ENCODE results near the gene SRF.
"Not testable (repeated sequence)": the region's sequence is repeated elsewhere in the genome, so short reads cannot be mapped to it uniquely, and the experiment has no call there.

SRF gene
- 66.8 to 134 (median 82.8) reads per million in 3 experiments for total RNA-seq

DNA sequence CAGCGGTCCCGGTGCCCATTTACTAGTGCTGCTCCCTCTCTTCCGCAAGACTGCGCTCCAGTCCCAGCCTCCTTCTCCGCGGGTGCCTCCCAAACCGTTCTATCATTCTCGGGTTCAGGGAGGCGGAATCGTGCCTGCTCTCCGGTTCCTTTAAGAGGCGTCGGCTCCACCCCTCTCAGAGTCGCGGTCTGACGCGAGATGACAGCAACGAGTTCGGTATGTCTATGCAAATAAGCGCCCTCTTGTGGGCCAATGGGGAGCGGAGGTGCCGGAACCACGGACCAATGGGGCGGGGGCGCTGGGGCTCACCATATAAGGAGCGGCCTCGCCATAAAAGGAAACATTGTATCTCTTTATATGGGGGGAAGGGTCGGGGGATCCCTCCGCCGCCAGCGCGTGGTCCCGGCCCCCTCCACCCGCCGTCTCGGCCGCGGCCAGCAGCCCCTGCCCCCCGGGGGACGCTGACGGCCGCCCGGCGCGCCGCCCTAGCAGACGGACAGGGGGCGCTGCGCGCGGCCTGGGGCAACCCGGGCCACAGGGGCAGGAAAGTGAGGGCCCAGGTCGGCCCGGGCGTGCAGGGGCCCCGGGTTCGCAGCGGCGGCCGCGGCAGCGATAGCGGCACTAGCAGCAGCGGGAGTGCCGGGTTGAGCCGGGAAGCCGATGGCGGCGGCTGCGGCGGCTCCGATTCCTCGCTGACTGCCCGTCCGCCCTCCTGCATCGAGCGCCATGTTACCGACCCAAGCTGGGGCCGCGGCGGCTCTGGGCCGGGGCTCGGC lies at the start of gene SRF:
SRF (plus strand) TSS at position 339 of the 776 bp plus-strand sequence; CDS start at position 727, 388 bp downstream.
- peak; percentile 98 for DNase-seq

DNA sequence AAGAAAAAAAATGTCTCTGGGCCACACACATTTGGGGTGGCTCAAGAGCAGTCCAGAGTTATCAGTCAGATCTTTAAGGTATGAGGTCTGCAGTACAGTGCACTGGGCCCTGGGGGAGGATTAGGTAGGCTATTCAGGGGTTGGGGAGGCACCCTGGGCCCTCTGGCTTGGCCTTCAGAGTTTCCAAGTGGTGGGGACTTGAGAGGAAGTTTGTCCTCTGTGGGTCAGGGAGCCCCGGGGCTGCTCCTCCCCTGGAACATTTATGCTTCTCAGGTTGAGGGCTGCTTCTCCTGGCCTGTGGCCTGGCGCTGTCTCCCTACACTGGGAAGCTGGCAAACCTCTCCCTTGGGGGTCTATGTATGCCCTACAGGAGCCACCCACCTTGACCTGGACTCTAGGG lies 48.9 kb upstream of the SRF start:
- DNase-seq: no peak

DNA sequence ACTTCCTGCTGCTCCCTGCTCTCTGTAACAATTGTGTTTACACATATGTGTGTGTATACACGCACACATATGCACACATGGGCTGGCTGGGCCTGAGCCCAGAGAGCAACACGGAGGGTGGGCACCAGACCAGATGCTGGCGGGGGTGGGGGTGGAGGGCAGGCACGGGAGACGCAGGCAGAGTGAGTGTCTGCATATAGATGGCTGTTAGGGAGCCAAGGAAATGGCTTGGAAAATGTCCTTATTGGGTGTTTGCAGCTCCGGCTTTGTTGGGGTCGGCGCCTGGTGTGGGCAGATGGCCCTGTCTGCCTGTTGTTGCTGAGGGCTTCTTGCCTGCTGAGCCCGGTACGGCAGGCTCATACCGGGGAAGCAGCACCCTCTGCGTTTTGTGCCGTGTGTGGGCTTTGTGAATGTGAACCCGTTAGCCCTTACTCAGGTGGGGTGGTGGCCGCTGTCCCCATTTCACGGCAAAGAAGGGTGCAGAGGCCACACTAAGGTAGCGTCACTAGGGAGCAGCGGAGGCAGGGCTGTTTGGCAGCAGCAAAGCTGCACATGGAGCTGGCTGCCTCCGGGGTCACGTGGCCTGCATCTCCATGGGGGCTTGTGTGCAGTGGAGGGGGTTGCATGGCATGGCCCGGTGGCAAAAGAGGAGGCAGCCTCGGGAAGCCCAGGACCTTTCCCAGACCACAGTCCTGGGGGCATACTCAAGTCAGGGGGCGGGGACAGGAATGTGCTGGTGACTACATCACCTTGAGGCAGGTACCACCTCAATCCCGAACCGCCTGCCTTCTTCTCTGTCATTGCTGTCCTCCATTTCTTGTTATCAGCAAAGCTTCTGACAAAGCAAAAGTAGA lies 47.4 kb upstream of the SRF start:
- no peak for DNase-seq

DNA sequence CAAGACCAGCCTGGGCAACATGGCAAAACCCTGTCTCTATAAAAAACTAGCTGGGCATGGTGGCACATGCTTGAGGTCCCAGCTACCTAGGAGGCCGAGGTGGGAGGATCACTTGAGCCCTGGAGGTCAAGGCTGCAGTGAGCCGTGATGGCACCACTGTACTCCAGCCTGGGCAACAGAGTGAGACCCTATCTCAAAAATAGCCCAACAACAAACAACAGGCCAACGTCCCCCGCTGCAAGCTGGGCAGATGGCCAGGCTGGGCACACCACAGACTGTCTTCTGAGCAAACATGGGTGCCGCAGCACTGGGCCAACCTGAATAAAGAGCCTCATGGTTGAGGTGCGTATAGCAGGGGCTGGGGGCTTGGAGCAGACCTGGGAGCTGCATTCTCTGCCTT lies 46.6 kb upstream of the SRF start:
- DNase-seq: no peak

DNA sequence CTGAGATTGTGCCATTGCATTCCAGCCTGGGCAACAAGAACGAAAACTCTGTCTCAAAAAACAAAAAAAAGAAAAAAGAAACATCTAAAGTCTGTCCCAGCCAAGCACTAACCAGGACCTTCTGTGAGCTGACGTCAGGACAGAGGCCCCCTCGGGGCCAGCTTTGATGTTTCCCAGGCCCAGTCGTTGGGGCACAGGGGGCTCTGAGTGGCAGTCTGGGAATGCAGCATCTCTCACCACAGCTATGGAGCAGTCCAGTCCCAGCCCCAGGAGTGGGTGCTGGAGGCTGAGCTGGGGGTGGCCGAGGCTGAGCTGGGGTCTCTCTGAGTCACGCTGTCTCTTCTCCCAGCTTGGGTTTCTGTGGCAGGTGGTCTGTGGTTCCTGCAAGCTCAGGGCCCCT lies 46.0 kb upstream of the SRF start:
- DNase-seq: no peak

DNA sequence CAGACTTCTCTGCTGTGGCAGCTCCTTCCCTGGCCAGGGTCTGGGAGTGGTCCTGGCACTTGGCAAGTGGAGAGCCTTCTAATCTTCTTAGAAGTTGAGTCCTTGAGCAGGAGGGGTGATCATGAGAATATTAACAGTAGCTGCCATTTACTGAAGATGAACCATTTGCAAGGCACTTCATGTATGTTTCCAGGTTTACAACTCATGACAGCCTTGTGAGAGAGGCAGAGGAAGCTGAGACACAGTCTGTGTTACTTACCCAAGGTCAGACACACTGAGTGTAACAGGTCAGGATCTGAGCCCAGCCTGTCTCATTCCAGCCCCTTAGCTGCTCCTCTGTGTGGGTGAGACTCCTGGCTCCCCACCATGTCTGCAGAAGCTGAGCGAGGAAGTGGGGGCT lies 45.5 kb upstream of the SRF start:
- no peak for DNase-seq

DNA sequence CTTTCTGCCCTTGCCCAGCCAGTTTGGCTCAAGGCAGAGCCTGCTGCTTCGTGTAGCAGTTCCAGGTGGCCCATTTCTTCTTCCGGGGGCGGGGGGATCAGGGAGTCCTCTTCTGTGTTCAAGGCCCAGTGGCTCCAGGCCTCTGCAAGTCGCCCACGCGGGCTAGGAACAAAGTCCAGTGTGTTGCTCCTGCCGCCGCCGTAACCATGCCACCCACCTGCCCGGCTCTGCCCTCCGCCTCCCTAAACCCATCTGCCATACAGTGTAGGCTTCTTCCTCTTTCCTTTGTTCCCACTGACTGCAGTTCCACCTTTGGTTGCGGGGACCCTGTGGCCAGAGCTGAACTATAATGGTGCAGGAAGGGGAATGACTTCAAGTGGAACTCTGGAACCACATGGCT lies 43.9 kb upstream of the SRF start:
- DNase-seq: no peak

DNA sequence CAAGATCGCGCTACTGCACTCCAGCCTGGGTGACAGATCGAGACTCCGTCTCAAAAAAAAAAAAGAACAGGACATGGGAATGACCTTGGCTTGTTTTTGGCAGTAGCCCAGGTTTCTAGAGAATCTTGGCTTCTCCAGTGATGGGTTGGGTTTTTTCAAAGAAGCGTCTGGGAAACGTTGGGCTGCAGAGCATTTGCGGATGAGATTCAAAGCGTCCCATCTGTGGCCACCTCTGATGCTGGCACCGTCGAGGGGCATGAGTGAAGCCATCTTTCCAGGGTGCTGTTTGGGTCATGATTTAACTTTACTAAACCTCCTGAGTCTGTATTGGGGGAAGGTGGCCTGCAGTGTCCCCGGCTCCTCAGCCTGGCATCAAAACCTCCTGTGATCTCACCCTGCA lies 43.2 kb upstream of the SRF start:
- no peak for DNase-seq

DNA sequence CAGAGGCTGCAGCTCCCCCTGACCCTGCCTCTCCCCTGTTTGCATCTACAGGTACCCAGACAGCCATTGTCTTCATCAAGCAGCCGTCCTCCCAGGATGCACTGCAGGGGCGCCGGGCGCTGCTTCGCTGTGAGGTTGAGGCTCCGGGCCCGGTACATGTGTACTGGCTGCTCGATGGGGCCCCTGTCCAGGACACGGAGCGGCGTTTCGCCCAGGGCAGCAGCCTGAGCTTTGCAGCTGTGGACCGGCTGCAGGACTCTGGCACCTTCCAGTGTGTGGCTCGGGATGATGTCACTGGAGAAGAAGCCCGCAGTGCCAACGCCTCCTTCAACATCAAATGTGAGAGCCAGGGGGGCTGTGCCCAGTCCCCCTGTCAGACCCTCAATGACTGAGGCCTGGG lies 42.1 kb upstream of the SRF start:
- DNase-seq: no peak

DNA sequence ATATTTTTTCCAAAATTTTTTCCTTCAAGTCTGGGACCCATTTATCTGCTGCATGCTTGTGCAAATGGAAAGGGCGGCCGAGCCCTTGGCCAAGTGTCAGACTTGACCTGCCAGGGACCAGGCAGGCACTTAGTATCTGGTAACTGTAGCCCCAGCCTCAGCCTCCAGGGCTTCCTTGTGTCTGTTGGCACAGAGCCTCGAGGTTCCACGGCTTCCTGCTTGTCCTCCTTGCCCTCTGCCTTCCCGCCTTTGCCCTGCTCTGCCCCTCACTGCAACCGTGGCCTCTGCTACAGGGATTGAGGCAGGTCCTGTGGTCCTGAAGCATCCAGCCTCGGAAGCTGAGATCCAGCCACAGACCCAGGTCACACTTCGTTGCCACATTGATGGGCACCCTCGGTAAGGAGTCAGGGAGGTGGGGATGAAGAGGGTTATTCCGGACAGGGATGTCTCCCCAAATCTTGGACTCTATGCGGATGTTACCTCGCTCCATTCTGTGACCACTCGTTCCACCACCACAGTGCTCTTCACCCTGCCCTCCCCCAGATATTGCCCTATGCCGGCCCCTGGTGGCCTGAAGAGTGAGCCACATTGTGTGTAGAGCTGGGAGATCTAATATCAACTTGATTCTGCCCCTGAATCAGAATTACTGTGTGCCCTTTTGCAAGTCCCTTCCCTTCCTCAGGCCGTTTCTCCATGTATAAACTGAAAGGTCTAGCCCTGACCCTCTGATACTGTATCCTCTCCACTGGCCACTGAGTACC lies 41.5 kb upstream of the SRF start:
- no peak for DNase-seq

DNA sequence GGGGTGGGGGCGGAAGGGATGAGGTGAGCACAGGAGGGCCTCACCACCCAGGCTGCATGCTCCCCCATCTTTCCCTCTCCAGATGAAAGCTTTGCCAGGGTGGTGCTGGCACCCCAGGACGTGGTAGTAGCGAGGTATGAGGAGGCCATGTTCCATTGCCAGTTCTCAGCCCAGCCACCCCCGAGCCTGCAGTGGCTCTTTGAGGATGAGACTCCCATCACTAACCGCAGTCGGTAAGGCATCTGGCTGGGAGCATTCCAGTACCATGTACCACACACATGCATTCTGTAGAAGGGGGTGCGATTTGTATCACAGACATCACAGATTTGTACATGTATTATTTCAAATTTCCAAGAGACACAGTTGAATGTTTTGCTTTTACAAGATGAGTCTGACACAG lies 40.6 kb upstream of the SRF start:
- no peak for DNase-seq

DNA sequence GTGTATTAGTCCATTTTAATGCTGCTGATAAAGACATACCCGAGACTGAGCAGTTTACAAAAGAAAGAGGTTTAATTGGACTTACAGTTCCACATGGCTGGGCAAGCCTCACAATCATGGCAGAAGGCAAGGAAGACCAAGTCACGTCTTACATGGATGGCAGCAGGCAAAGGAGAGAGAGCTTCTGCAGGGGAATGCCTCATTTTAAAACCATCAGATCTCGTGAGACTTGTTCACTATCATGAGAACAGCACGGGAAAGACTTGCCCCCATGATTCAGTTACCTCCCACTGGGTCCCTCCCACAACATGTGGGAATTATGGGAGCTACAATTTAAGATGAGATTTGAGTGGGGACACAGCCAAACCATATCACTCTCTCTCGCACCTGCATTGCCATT lies 39.7 kb upstream of the SRF start:
- not testable (repeated sequence) for DNase-seq

DNA sequence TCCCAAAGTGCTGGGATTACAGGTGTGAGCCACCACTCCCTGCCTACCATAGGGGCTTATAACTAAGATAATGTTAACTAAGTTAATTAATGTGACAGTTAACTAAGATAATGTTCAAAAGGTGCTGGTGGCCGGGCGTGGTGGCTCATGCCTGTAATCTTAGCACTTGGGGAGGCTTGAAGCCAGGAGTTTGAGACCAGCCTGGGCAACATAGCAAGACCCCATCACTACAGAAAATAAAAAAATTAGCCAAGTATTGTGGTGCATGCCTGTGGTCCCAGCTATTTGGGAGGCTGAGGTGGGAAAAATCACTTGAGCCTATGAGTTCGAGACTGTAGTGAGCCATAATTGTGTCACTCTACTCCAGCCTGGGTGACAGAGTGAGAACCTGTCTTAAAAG lies 32.8 kb upstream of the SRF start:
- DNase-seq: no peak

DNA sequence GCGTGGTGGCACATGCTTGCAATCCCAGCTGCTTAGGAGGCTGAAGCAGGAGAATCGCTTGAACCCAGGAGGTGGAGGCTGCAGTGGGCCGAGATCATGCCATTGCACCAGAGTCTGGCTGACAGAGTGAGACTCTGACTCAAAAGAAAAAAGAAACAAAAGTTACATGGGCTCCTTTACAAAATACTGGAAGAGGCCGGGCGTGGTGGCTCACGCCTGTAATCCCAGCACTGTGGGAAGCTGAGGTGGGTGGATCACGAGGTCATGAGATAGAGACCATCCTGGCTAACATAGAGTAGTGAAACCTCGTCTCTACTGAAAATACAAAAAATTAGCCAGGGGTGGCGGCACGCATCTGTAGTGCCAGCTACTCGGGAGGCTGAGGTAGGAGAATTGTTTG lies 31.1 kb upstream of the SRF start:
- not testable (repeated sequence) for DNase-seq

DNA sequence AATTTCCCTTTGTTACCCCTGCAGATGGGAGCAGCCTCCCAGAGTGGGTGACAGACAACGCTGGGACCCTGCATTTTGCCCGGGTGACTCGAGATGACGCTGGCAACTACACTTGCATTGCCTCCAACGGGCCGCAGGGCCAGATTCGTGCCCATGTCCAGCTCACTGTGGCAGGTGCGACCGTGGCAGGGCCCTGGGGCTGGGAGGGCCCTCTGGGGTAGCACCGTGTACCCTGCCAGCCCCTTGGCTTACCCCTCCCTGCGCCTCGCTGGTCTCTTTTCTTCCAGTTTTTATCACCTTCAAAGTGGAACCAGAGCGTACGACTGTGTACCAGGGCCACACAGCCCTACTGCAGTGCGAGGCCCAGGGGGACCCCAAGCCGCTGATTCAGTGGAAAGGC lies 29.4 kb upstream of the SRF start:
- DNase-seq: no peak

DNA sequence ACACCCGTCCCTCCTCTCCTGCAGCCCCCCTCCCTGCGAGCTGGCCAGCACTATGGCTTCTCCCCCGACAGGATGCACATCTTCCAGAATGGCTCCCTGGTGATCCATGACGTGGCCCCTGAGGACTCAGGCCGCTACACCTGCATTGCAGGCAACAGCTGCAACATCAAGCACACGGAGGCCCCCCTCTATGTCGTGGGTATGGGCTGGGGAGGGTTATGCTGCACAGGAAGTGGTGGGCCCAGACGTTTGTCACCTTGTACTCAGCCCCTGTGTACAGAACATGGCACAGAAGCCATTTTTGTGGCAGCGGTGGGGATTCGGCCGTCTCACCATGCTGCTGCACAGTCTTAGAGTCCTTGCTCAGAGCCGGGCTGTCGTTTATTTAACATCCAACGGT lies 29.0 kb upstream of the SRF start:
- DNase-seq: no peak

DNA sequence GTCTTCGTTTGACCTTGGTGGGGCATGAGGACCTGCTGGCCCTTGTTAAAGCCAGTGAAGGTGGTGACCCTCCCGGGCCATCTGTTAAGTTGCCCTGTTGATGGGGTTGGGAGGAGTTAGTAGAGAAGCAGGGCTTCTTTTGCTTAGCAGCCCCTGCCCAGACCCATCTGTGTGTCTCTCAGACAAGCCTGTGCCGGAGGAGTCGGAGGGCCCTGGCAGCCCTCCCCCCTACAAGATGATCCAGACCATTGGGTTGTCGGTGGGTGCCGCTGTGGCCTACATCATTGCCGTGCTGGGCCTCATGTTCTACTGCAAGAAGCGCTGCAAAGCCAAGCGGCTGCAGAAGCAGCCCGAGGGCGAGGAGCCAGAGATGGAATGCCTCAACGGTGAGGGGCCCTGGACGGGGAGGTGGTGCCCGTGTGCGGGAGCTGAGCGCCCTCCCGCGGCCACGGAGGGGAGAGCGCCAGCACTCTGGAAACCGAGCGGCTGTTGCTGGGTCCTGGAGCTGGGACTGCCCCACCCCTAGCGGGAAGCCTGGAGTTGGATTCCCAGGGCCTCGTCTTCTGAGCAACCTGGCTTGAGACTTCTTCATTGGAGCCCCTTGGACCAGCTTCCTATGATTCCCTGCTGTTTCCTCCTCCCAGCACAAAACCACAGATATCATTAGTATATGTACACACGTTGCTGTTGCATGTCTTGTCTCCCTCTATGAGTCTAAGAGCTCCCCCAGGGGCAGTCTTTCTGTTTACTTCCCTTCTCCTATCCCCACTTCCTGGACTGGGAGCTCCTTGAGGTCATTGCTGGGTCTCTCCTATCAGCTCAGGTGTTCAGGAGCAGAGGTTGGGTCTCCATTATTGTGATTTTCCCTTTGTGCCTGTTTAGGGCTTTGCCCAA lies 27.6 kb upstream of the SRF start:
- peak; percentile 66 for DNase-seq

DNA sequence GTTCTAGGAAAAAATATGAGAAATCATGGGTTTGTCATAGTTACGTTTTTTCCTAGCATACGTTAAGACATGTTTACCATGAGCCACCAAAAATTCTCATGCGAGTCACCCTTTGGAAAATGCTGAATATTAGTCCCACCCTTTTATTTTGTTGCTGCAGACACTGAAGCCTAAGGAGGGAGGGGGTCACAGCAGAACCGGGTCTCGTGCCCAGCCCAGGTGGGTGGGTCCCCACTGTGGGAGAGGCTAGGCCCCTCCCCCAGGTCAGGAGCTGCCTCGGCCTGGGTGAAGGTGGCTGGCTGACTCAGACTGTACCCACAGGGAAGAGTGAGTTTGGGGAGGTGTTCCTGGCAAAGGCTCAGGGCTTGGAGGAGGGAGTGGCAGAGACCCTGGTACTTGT lies 26.2 kb upstream of the SRF start:
- no peak for DNase-seq

DNA sequence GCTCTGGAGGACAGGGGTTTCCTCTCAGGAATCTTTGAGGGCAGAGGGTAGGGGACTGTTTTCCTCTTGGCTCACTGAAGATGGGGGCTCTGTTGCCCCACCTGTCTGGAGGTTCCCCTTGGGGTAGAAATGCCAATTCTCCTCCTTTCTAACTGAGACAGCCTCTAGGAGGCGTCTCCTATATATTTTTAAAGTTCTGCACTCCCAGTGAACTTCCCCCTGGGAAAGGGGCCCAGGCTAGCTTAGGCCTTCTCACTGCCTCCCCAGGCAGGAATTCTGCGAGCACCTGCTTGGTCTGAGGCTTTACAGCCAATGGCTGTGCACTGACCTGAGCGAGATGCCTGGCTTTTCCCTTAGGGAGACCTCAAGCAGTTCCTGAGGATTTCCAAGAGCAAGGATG lies 24.8 kb upstream of the SRF start:
- no peak for DNase-seq

DNA sequence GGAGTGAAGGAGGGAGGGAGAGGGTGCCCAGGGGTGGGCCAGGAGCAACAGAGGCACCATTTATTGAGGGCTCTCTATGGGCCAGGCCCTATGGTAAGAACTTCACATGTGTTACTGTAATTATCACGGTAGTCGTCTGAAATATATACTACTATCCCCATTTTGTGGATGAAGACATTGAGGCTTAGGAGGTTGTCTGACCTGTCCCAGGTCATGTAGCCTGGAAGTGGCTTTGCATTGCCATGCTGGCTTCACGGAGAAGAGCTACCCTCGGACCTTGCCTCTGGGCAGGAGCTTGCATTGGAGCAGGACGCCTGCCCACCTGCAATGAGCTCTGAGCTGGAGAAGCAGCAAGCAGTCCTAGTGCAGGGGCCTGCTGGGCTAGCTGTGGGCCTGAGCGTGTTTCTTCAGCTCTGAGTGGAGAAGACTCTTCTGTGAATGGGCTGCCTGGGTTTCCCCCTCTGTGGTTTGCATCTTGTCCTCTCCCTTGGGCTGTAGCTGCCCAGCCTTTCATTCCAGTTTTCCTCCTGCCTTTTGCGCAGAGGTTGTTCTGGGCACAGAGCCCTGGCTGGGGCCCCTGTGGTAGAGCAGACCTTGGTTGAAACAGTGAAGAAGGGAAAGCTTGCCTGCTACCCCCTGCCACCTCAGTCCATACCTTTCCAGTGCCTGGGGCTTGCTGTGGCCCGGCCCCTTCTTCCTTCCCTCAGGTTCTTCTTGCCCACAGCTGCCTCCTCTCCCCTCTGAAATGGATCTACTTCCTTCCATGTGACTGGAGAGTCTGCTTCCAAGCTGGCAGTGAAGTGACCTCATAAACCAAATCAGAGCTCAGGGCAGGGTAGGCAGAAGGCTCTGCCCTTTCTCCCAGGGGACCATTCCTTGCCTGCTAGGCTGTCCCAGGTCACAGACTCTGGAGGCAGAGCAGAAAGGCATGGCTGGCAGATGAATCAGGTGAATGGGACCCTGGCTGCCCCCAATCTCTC lies 24.1 kb upstream of the SRF start:
- no peak for DNase-seq
